K562 (cell line): ENCODE data around the gene SOD1.

Experiments used
- HDAC6 ChIP-seq: IDR thresholded peaks from 2 replicates; pipeline ENCODE4 v1.6.1; 2012; ENCODE audit warnings: low read depth, mild to moderate bottlenecking, control low read depth, inconsistent platforms, low read length, moderate library complexity
- MNT ChIP-seq, 2 experiments: fragments of 450-650 bp; conservative IDR thresholded peaks; 2 replicates each; pipeline ENCODE4 v1.6.1; 2017; ENCODE audit warnings: mild to moderate bottlenecking in 2 of 2, moderate library complexity in 2 of 2
- ZNF12 ChIP-seq: sonication (generic); formaldehyde crosslinking; IDR thresholded peaks from 2 replicates; pipeline ENCODE4 v1.4.0; 2020; ENCODE audit warnings: mild to moderate bottlenecking, missing genetic modification reagents
- ZNF23 ChIP-seq: fragments of 250-450 bp; sonication (Bioruptor Pico); IDR thresholded peaks from 2 replicates; pipeline ENCODE4 v1.4.0; 2020; ENCODE audit warnings: mild to moderate bottlenecking

DNA sequence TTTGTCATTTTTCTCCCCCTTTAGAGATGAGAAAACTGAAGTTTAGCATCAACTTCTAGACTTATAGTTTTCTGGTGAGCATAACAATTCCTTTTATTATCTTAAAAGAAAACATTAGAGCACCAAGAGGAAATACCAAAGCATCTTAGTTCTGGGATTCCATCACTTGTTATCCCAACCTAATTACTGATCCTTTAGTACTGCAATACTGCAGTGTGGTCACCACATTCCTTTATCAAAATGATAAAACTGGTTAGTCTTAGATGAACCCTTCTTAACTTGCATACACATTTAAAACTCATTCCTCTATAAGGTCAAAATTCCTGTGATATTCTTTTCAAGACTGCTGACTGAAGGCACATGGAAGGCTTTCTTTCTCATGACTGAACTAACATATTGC is 23.1 kb downstream of the SOD1 start:
- TF ChIP-seq MNT (conservative IDR thresholded peaks at IDR 0.05) (no peak), HDAC6 (no peak), ZNF12 (CRISPR knock-in tag) (no peak), ZNF23 (CRISPR knock-in tag) (no peak)
